ENCODE measurements around the gene LIMCH1.
A peak's percentile ranks its signal among the peaks of the same experiment; 100 is the strongest.

Gene LIMCH1

GRCh38 chr4:41539711-41540110 is 1.8 kb downstream of the LIMCH1 start:
- Histone ChIP-seq H3K36me3 (no peaks in the 10 kb centered on the region), H3K27me3 (no peaks in the 10 kb centered on the region), H3K9me3 (no peaks in the 10 kb centered on the region), H4K20me1 (no peaks in the 10 kb centered on the region), H3K4me2 (no peak overlapping the region), H3K4me1 (peaks cover 5% of the 10 kb centered on the region; the same call in 1 of the 2 replicates), H3K27ac (no peak overlapping the region), H3K9ac (no peak overlapping the region), H3K4me3 (no peak overlapping the region)
- no peak for TF ChIP-seq Cebpa-rat (IDR thresholded peaks at IDR 0.05)

- H3K9me3 ChIP-seq, result no peaks in the 10 kb centered on the region
- H3K4me1 ChIP-seq, result peaks cover 3% of the 10 kb centered on the region; the same call in 1 of the 2 replicates
- H3K27me3 ChIP-seq, result no peaks in the 10 kb centered on the region
- no peaks in the 10 kb centered on the region for H3K36me3 ChIP-seq
- no peak overlapping the region for H3K9ac ChIP-seq
- no peak overlapping the region for H3K4me2 ChIP-seq
- no peak overlapping the region for H3K4me3 ChIP-seq
- no peak for TF ChIP-seq Cebpa-rat (IDR thresholded peaks at IDR 0.05)
- no peak overlapping the region for H3K27ac ChIP-seq
- no peaks in the 10 kb centered on the region for H4K20me1 ChIP-seq
These were observed 2.7 kb downstream of the LIMCH1 start for GRCh38 chr4:41540687-41541086.

GRCh38 chr4:41541687-41542094 is 3.7 kb downstream of the LIMCH1 start:
- Histone ChIP-seq H3K4me1 (no peaks in the 10 kb centered on the region), H3K4me3 (no peak overlapping the region), H3K9ac (no peak overlapping the region), H3K9me3 (no peaks in the 10 kb centered on the region), H3K27ac (no peak overlapping the region), H4K20me1 (no peaks in the 10 kb centered on the region), H3K36me3 (no peaks in the 10 kb centered on the region), H3K27me3 (no peaks in the 10 kb centered on the region), H3K4me2 (no peak overlapping the region)
- no peak for TF ChIP-seq Cebpa-rat (IDR thresholded peaks at IDR 0.05)

GRCh38 chr4:41542526-41543275 is 4.7 kb downstream of the LIMCH1 start:
- Histone ChIP-seq H4K20me1 (no peaks in the 10 kb centered on the region), H3K4me2 (no peak overlapping the region), H3K9me3 (no peaks in the 10 kb centered on the region), H3K4me3 (no peak overlapping the region), H3K9ac (no peak overlapping the region), H3K4me1 (no peaks in the 10 kb centered on the region), H3K27ac (no peak overlapping the region), H3K36me3 (no peaks in the 10 kb centered on the region), H3K27me3 (no peaks in the 10 kb centered on the region)
- no peak for TF ChIP-seq Cebpa-rat (IDR thresholded peaks at IDR 0.05)

- TF ChIP-seq Cebpa-rat (IDR thresholded peaks at IDR 0.05), result no peak
- Histone ChIP-seq H3K27me3 (no peaks in the 10 kb centered on the region), H3K27ac (no peak overlapping the region), H4K20me1 (no peaks in the 10 kb centered on the region), H3K36me3 (no peaks in the 10 kb centered on the region), H3K4me2 (no peak overlapping the region), H3K4me3 (no peak overlapping the region), H3K9ac (no peak overlapping the region), H3K9me3 (no peaks in the 10 kb centered on the region), H3K4me1 (0 out of 2 replicates have a peak, but pooled peaks cover 2% of the 10 kb centered on the region)
These were observed 7.3 kb downstream of the LIMCH1 start for GRCh38 chr4:41545238-41545637.

- Histone ChIP-seq H3K9me3 (no peaks in the 10 kb centered on the region), H3K27ac (no peak overlapping the region), H3K4me1 (0 out of 2 replicates have a peak, but pooled peaks cover 4% of the 10 kb centered on the region), H3K27me3 (no peaks in the 10 kb centered on the region), H3K4me2 (no peak overlapping the region), H3K36me3 (no peaks in the 10 kb centered on the region), H4K20me1 (no peaks in the 10 kb centered on the region), H3K9ac (no peak overlapping the region), H3K4me3 (no peak overlapping the region)
- no peak for TF ChIP-seq Cebpa-rat (IDR thresholded peaks at IDR 0.05)
These were observed 8.7 kb downstream of the LIMCH1 start for GRCh38 chr4:41546638-41547037.

DNA sequence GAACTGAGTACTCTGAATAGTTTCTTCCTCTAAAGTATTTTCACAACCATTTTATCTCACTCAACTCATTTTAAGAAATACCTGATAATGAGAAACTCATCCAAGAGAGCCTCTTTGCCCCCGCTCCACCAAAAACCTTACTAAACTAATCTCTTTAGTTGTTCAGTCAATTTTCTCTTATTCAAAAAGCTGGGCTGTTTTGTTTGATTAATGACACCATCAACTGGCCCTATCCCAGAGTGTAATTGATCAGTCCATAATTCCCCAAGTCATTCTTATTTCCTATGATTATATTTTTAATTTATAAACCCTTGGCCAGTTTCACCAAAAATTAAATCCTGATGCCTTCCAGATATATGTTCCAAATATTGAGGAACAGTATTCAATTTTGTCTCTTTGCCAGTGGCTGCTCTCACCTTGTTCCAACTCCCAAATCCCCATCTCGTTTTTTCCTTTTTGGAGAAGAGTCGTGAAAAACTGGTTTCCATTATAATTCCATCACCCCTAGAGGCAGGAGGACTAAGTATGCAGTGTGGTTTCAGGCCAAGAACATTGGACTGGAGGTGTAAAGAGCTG is 10.4 kb downstream of the LIMCH1 start:
- Histone ChIP-seq H3K4me1 (0 out of 2 replicates have a peak, but pooled peaks cover 4% of the 10 kb centered on the region), H3K36me3 (no peaks in the 10 kb centered on the region), H3K27ac (no peak overlapping the region), H3K9ac (no peak overlapping the region), H3K4me2 (no peak overlapping the region), H3K4me3 (no peak overlapping the region), H3K27me3 (no peaks in the 10 kb centered on the region), H4K20me1 (no peaks in the 10 kb centered on the region), H3K9me3 (no peaks in the 10 kb centered on the region)
- no peak for TF ChIP-seq Cebpa-rat (IDR thresholded peaks at IDR 0.05)

- Histone ChIP-seq H3K36me3 (no peaks in the 10 kb centered on the region), H3K4me2 (no peak overlapping the region), H3K9me3 (no peaks in the 10 kb centered on the region), H3K4me1 (0 out of 2 replicates have a peak, but pooled peaks cover 4% of the 10 kb centered on the region), H3K9ac (no peak overlapping the region), H3K27ac (no peak overlapping the region), H3K4me3 (no peak overlapping the region), H4K20me1 (no peaks in the 10 kb centered on the region), H3K27me3 (no peaks in the 10 kb centered on the region)
- TF ChIP-seq Cebpa-rat (IDR thresholded peaks at IDR 0.05), result no peak
These were observed 11.5 kb downstream of the LIMCH1 start for GRCh38 chr4:41549478-41549877.

- Histone ChIP-seq H3K4me3 (no peak overlapping the region), H3K27me3 (no peaks in the 10 kb centered on the region), H3K36me3 (no peaks in the 10 kb centered on the region), H3K4me1 (0 out of 2 replicates have a peak, but pooled peaks cover 4% of the 10 kb centered on the region), H3K9ac (no peak overlapping the region), H3K27ac (no peak overlapping the region), H3K4me2 (peak overlapping the region; percentile 6; the same call in 1 of the 2 replicates), H4K20me1 (no peaks in the 10 kb centered on the region), H3K9me3 (no peaks in the 10 kb centered on the region)
- TF ChIP-seq Cebpa-rat (IDR thresholded peaks at IDR 0.05), result no peak
These were observed 12.4 kb downstream of the LIMCH1 start for GRCh38 chr4:41550308-41550707.

- 0 out of 2 replicates have a peak, but pooled peaks cover 4% of the 10 kb centered on the region for H3K4me1 ChIP-seq
- TF ChIP-seq Cebpa-rat (IDR thresholded peaks at IDR 0.05), result no peak
- no peak overlapping the region for H3K9ac ChIP-seq
- no peaks in the 10 kb centered on the region for H4K20me1 ChIP-seq
- H3K4me3 ChIP-seq, result no peak overlapping the region
- H3K4me2 ChIP-seq, result no peak overlapping the region
- H3K36me3 ChIP-seq, result no peaks in the 10 kb centered on the region
- H3K9me3 ChIP-seq, result no peaks in the 10 kb centered on the region
- no peaks in the 10 kb centered on the region for H3K27me3 ChIP-seq
- H3K27ac ChIP-seq, result no peak overlapping the region
These were observed 13.6 kb downstream of the LIMCH1 start for GRCh38 chr4:41551536-41551935.
